CD4-positive, CD25-positive, alpha-beta regulatory T cell (primary cell): ENCODE measurements around the gene SRGAP3. TPM values are rescaled to one million over a fixed set of nuclear protein-coding genes. Genes with fewer than 3 reads are reported as not detected.

ENCODE experiments used
- ATAC-seq, 2 donors: fragments of 150-1000 bp; cut with Tn5 transposase; one replicate each; pipeline ENCODE4 v1.10.0; 2021; ENCODE audit warnings: low read depth in 2 of 2, moderate number of reproducible peaks in 2 of 2, moderate library complexity in 1 of 2
- DNase-seq, 3 donors: peaks; one replicate each; pipeline versions ENCODE4 v3.0.0 to v3.0.0-alpha.2; 2012 to 2022; ENCODE audit warnings: mixed read lengths in 1 of 3
- H3K27ac ChIP-seq: one replicate; pipeline ENCODE4 v1.7.0; 2013; ENCODE audit warnings: mild to moderate bottlenecking, low read length; ENCODE audit not compliant: insufficient read depth, poor library complexity, severe bottlenecking
- H3K27me3 ChIP-seq: one replicate; pipeline ENCODE4 v1.7.0; 2013; ENCODE audit warnings: low read length; ENCODE audit not compliant: control insufficient read depth, insufficient read depth
- H3K36me3 ChIP-seq: one replicate; pipeline ENCODE4 v1.7.0; 2013; ENCODE audit warnings: mild to moderate bottlenecking, low read length, moderate library complexity; ENCODE audit not compliant: control insufficient read depth, insufficient read depth
- H3K4me1 ChIP-seq: 2 replicates; pipeline ENCODE4 v1.7.0; 2013; ENCODE audit warnings: mild to moderate bottlenecking, low read length; ENCODE audit not compliant: insufficient read depth, control insufficient read depth, poor library complexity, severe bottlenecking
- H3K4me3 ChIP-seq: one replicate; pipeline ENCODE4 v1.7.0; 2013; ENCODE audit warnings: low read depth, mild to moderate bottlenecking, low read length, moderate library complexity
- H3K9me3 ChIP-seq, 2 experiments: 1 replicate in 1 of 2; 2 replicates in 1 of 2; pipeline ENCODE4 v1.7.0; 2013; ENCODE audit warnings: low read length in 2 of 2, mild to moderate bottlenecking in 1 of 2, moderate library complexity in 1 of 2; ENCODE audit not compliant: control insufficient read depth in 2 of 2
- H3K27ac Mint-ChIP-seq, 3 donors: one replicate each; pipeline ENCODE4 v1.8.0; 2020 to 2022; ENCODE audit warnings: mild to moderate bottlenecking in 3 of 3, mixed read lengths in 3 of 3, moderate library complexity in 2 of 3
- H3K27me3 Mint-ChIP-seq: one replicate; pipeline ENCODE4 v1.8.0; 2022; ENCODE audit warnings: mild to moderate bottlenecking, mixed read lengths
- H3K36me3 Mint-ChIP-seq: one replicate; pipeline ENCODE4 v1.8.0; 2020; ENCODE audit warnings: mixed read lengths
- H3K4me1 Mint-ChIP-seq, 4 donors: one replicate each; pipeline ENCODE4 v1.8.0; 2020 to 2022; ENCODE audit warnings: mixed read lengths in 4 of 4, mild to moderate bottlenecking in 1 of 4
- H3K4me3 Mint-ChIP-seq, 4 donors: one replicate each; pipeline ENCODE4 v1.8.0; 2020 to 2022; ENCODE audit warnings: mild to moderate bottlenecking in 4 of 4, mixed read lengths in 4 of 4, moderate library complexity in 3 of 4
- H3K9me3 Mint-ChIP-seq, 7 donors: one replicate each; pipeline ENCODE4 v1.8.0; 2020 to 2022; ENCODE audit warnings: mixed read lengths in 7 of 7, mild to moderate bottlenecking in 3 of 7, moderate library complexity in 2 of 7
- polyA plus RNA-seq, 4 donors: library from polyadenylated mRNA; unstranded; fragments of 300-500 nt; fragmentation: Illumina TruSeq; gene quantifications; one replicate each; pipeline ENCODE4 v1.2.3, GENCODE V29; 2021
- total RNA-seq: library from RNA; stranded (reverse); gene quantifications from one replicate; pipeline ENCODE4 v1.2.3, GENCODE V29; 2022

Gene SRGAP3
- total and polyA plus RNA-seq, 5 donors from 2014 or later, result 1.8 to 8.1 (median 2.8) TPM

DNA sequence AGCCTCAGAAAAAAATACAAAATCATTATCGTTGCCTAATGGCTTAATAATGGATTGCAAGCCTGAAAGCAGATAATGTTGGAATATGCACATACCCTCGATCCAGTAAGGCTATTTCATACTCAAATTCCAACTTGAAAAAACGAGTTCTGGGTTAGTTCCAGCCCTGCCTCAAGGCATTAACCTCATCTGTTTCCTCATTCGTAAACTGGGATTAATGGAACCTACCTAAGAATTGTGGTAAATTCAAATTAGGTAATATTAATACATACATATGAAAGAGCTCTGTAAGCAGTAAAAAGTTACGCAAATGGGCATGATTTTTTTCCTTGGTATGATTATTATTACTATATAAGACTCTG, 107.5 kb downstream of the SRGAP3 start:
- Mint-ChIP-seq H3K27ac (no peak overlapping the region), H3K4me1 (peaks cover 0 to 8% (median 0%) of the 10 kb centered on the region in 4 donors), H3K27me3 (peaks cover 18% of the 10 kb centered on the region), H3K36me3 (no peaks in the 10 kb centered on the region), H3K4me3 (no peak overlapping the region), H3K9me3 (peaks cover 0 to 5% (median 2%) of the 10 kb centered on the region in 7 donors)
- H3K36me3 ChIP-seq, result no peaks in the 10 kb centered on the region
- DNase-seq, result no peak
- ATAC-seq, result no peak
- H3K9me3 ChIP-seq, result no peaks in the 10 kb centered on the region
- peaks cover 4% of the 10 kb centered on the region for H3K4me1 ChIP-seq
- H3K4me3 ChIP-seq, result no peak overlapping the region
- H3K27me3 ChIP-seq, result peaks cover 2% of the 10 kb centered on the region
- no peak overlapping the region for H3K27ac ChIP-seq

GRCh38 chr3:9139366-9139765, 110.1 kb downstream of the SRGAP3 start:
- ATAC-seq (no peak), DNase-seq (no peak)
- peaks cover 0 to 5% (median 0%) of the 10 kb centered on the region in 7 donors for H3K9me3 Mint-ChIP-seq
- peaks cover 18% of the 10 kb centered on the region for H3K27me3 Mint-ChIP-seq
- Histone ChIP-seq H3K27me3 (peaks cover 5% of the 10 kb centered on the region), H3K27ac (no peak overlapping the region), H3K9me3 (no peaks in the 10 kb centered on the region), H3K4me1 (peaks cover 2% of the 10 kb centered on the region), H3K4me3 (no peak overlapping the region), H3K36me3 (no peaks in the 10 kb centered on the region)
- H3K27ac Mint-ChIP-seq, result no peak overlapping the region
- no peak overlapping the region for H3K4me3 Mint-ChIP-seq
- H3K36me3 Mint-ChIP-seq, result no peaks in the 10 kb centered on the region
- peaks cover 0 to 11% (median under 1%) of the 10 kb centered on the region in 4 donors for H3K4me1 Mint-ChIP-seq

- no peak for ATAC-seq
- H3K4me3 Mint-ChIP-seq, result no peak overlapping the region
- H3K27me3 ChIP-seq, result peaks cover 5% of the 10 kb centered on the region
- no peak overlapping the region for H3K4me3 ChIP-seq
- H3K36me3 ChIP-seq, result no peaks in the 10 kb centered on the region
- H3K9me3 ChIP-seq, result no peaks in the 10 kb centered on the region
- H3K27me3 Mint-ChIP-seq, result peaks cover 18% of the 10 kb centered on the region
- DNase-seq, result no peak
- no peak overlapping the region for H3K27ac ChIP-seq
- H3K9me3 Mint-ChIP-seq, result peaks cover 0 to 5% (median 0%) of the 10 kb centered on the region in 7 donors
- no peaks in the 10 kb centered on the region for H3K36me3 Mint-ChIP-seq
- peaks cover 0 to 11% (median under 1%) of the 10 kb centered on the region in 4 donors for H3K4me1 Mint-ChIP-seq
- H3K27ac Mint-ChIP-seq, result no peak overlapping the region
- peaks cover 2% of the 10 kb centered on the region for H3K4me1 ChIP-seq
These were observed 111.8 kb downstream of the SRGAP3 start for GRCh38 chr3:9137676-9138075.

GRCh38 chr3:9136746-9137465, 112.5 kb downstream of the SRGAP3 start:
- no peak for DNase-seq

GRCh38 chr3:9135930-9136525, 113.4 kb downstream of the SRGAP3 start:
- Histone ChIP-seq H3K27ac (no peak overlapping the region), H3K36me3 (no peaks in the 10 kb centered on the region), H3K27me3 (peaks cover 5% of the 10 kb centered on the region), H3K9me3 (no peaks in the 10 kb centered on the region), H3K4me3 (no peak overlapping the region), H3K4me1 (peaks cover 2% of the 10 kb centered on the region)
- Mint-ChIP-seq H3K4me3 (peak overlapping the region in 1 of 4 donors; percentile 64), H3K9me3 (peaks cover 0 to 5% (median 0%) of the 10 kb centered on the region in 7 donors), H3K4me1 (peaks cover 0 to 11% (median 5%) of the 10 kb centered on the region in 4 donors), H3K36me3 (no peaks in the 10 kb centered on the region), H3K27me3 (peaks cover 18% of the 10 kb centered on the region), H3K27ac (no peak overlapping the region)
- DNase-seq (peak in 1 of 3 donors; percentile 3), ATAC-seq (no peak)

More at GRCh38 chr3:9136746-9137465, 112.5 kb downstream of the SRGAP3 start:
- no peak overlapping the region for H3K4me3 ChIP-seq
- peaks cover 0 to 5% (median 0%) of the 10 kb centered on the region in 7 donors for H3K9me3 Mint-ChIP-seq
- no peak overlapping the region for H3K27ac ChIP-seq
- H3K36me3 ChIP-seq, result no peaks in the 10 kb centered on the region
- ATAC-seq, result no peak
- no peaks in the 10 kb centered on the region for H3K36me3 Mint-ChIP-seq
- peaks cover 18% of the 10 kb centered on the region for H3K27me3 Mint-ChIP-seq
- peaks cover 0 to 11% (median 3%) of the 10 kb centered on the region in 4 donors for H3K4me1 Mint-ChIP-seq
- no peak overlapping the region for H3K4me3 Mint-ChIP-seq
- H3K4me1 ChIP-seq, result peaks cover 2% of the 10 kb centered on the region
- H3K27me3 ChIP-seq, result peaks cover 5% of the 10 kb centered on the region
- H3K9me3 ChIP-seq, result no peaks in the 10 kb centered on the region
- H3K27ac Mint-ChIP-seq, result no peak overlapping the region

GRCh38 chr3:9135526-9135925, 113.9 kb downstream of the SRGAP3 start:
- H3K4me1 ChIP-seq, result peaks cover 2% of the 10 kb centered on the region
- no peak overlapping the region for H3K4me3 ChIP-seq
- Mint-ChIP-seq H3K27ac (no peak overlapping the region), H3K9me3 (peaks cover 0 to 5% (median 0%) of the 10 kb centered on the region in 7 donors), H3K4me3 (no peak overlapping the region), H3K36me3 (no peaks in the 10 kb centered on the region), H3K27me3 (peaks cover 18% of the 10 kb centered on the region), H3K4me1 (peaks cover 0 to 11% (median 5%) of the 10 kb centered on the region in 4 donors)
- H3K9me3 ChIP-seq, result no peaks in the 10 kb centered on the region
- H3K27me3 ChIP-seq, result peaks cover 5% of the 10 kb centered on the region
- ATAC-seq (no peak), DNase-seq (no peak)
- no peak overlapping the region for H3K27ac ChIP-seq
- H3K36me3 ChIP-seq, result no peaks in the 10 kb centered on the region

GRCh38 chr3:9133656-9134055, 115.8 kb downstream of the SRGAP3 start:
- Histone ChIP-seq H3K4me3 (no peak overlapping the region), H3K36me3 (no peaks in the 10 kb centered on the region), H3K9me3 (no peaks in the 10 kb centered on the region), H3K27me3 (peaks cover 5% of the 10 kb centered on the region), H3K4me1 (peaks cover 2% of the 10 kb centered on the region), H3K27ac (no peak overlapping the region)
- no peak overlapping the region for H3K4me3 Mint-ChIP-seq
- ATAC-seq (no peak), DNase-seq (no peak)
- peaks cover 0 to 6% (median 0%) of the 10 kb centered on the region in 7 donors for H3K9me3 Mint-ChIP-seq
- peaks cover 9% of the 10 kb centered on the region for H3K27me3 Mint-ChIP-seq
- H3K27ac Mint-ChIP-seq, result no peak overlapping the region
- no peaks in the 10 kb centered on the region for H3K36me3 Mint-ChIP-seq
- peaks cover 0 to 15% (median 7%) of the 10 kb centered on the region in 4 donors for H3K4me1 Mint-ChIP-seq
